ENCODE data around the gene NEDD4L.
"Not testable (repeated sequence)": the region's sequence is repeated elsewhere in the genome, so short reads cannot be mapped to it uniquely, and the experiment has no call there.

Gene NEDD4L

DNA sequence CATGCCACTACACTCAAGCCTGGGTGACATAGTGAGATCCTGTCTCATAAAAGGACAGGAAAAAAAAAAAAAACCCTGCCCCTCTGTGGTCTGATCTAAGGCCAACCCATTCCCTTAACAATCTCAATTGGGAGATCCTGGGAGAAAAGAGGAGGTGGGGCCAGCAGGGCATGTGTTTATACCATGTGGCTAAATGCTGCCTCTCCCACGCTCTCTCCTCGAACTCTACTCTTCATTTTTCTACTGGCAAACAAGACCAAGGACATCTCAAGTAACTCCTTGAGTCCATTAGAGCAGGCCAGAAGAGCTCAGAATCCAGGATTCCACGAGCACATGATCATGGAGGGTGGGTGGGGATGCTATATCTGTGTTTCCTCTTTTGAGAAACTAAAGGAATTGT is 16.7 kb upstream of the NEDD4L start:
- no peak for DNase-seq

DNA sequence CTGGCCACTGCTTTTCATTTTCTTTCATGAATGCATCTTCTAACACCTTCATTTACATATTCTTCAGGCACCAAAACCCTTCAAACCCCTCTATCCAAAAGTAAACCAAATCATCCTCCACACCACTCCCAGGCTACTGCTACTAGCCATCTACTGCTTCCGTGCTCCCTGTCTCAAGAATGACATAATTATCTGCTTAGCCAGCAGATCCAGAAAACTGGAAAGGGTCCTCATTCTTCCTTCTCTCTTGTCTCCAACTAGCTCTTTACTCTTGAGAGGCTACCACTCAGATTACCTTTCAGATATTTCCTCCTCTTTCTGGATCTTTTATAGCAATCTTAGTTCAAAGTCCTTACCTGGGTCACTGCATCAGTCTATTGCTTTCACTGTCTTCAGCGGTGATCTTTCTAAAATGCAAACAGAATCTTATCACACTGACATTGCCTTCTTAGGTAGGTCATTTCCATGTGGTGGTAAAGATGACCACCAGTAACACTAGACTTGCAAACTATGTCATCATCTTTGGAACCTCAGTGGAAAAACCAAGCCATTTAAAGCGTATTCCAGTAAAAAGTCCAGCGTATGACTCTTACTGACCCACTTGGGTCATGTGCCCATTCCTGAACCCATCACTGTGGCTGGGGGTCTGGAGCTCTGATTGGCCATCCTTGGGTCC is 15.8 kb upstream of the NEDD4L start:
- DNase-seq = no peak

DNA sequence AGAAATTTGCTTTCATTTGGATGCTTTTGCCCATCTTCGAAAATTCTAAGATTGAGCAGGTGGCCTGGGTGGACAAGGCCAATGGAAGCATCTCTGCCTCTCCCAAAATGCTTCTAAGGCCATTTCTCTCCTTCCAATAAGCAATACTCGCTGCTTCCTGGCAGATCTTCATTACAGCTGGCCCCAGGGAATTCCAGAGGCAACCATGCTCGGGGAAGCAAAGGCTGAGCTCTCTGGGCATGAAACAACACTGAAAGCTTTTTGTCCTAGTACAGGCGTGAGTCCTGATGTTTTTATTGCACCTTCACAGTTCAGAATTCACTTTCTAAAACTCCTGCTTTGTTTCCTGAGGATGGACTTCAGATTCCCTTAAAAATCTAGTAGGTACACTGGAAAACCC is 11.8 kb upstream of the NEDD4L start:
- no peak for DNase-seq

DNA sequence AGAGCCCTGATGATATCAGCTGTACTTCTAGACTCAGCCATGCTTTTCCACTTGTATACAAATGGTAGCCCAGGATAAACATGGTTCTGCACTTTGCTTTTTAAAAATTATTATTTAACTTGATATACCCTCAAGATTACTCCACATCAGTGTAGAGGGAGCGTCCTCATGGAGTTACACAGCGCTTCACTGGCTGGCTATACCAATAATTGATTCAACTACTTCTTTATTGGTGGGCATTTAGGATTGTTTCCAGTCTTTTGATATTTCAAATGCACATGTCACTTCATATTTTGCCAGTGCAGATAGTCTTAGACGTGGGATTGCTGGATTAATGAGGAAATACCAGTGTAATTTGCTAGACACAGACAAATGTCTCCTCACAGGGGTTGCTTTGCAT is 10.8 kb upstream of the NEDD4L start:
- no peak for DNase-seq

DNA sequence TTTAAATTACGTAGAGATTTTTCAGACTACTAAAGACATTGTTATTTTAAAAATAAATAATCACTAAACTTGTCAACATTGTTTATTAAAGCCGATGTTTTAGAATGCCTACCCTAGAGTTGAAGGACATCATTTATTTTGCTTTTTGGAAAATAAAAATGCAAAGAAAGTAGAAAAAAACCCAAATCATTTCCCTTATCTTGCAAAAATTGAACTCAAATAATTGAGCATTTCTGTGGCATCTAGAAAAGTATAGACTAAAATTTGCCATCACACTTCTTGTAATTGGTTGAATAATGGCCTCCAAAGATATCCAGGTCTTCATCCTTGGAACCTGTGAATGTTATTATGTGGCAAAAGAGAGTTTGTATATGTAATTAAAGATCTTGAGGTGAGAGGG is 9.7 kb upstream of the NEDD4L start:
- no peak for DNase-seq

DNA sequence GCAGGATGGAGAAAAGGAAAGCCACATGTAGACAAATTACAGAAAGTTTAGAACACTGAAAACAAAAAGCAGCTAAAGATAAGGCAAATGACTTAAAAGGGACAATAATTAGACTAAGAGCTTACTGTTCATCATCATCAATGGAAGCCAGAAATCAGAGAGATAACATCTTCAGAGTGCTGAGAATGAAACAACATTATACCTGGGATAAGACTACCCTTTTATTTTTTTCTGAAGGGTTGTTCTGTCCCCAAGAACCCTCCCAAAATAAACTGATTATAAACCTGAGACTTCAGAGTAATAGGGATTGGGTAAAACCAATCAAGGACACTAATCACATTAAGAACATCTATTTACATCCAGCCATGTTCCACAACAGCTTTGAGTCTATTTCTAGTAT is 6.9 kb upstream of the NEDD4L start:
- no peak for DNase-seq

DNA sequence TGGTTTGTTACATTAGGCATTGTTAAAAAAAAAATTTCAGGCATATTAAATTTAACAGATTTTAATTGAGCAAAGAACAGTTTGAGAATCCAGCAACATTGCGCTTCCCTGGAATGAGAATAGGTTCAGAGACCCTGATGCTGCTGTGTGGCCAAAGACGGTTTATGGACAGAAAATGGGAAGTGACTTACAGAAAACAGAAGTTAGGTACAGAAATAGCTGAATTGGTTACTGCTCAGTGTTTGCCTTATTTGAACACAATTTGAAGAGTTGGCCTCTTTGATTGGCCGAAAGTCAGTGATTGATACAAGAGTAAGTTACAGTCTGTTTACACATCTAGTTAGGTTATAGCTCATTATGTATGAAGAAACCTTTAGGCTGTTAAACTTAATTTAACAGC is 6.0 kb upstream of the NEDD4L start:
- no peak for DNase-seq

DNA sequence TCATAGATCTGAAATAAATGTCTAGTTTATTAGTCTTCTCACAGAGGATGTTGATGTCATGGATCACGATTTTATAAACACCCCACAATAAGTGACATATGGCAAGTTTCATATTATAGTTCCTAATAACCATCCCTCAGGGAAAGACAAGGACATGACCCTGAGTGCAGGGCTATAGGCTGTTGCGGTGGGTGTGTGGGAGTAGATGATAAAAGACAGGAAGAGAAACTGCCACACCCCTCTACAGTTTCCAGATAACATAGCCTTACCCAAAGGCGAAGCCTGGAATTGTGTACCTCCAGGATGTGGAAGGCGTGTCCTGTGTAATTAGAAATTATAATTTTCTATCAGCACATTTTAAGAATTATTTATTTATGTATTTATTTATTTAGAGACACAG is 2.4 kb upstream of the NEDD4L start:
- DNase-seq = no peak

DNA sequence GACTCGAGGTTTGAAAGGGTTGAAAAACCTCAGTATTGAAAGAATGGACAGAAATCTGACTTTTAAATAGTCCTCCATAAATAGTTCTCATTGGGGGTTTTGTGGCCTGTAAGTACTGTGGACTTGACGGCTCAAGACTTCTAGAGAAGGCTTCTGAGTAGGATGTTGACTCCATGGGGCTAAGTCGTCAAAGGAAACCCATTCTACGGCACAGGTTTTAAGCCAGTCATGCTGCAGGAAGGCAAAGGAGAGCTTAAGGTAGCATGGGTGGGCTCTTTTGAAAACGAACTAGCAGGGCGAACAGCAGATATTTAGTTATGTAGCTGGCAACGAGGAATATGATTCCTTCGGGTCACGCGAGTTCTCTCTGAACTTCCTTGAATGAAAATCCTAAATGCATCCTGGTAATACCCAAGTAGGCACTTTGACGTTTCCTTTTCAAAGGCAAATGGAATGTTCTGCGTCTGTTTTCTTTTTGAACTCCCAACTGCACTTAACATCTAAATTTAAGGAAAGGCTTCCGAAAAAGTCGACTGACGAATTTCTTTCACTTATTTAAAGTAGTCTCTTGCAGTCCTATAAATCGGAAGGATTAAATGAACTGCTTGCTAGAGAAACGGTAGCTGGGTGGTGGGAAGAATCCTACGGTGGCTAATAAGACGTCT is 1.1 kb upstream of the NEDD4L start:
- no peak for DNase-seq

DNA sequence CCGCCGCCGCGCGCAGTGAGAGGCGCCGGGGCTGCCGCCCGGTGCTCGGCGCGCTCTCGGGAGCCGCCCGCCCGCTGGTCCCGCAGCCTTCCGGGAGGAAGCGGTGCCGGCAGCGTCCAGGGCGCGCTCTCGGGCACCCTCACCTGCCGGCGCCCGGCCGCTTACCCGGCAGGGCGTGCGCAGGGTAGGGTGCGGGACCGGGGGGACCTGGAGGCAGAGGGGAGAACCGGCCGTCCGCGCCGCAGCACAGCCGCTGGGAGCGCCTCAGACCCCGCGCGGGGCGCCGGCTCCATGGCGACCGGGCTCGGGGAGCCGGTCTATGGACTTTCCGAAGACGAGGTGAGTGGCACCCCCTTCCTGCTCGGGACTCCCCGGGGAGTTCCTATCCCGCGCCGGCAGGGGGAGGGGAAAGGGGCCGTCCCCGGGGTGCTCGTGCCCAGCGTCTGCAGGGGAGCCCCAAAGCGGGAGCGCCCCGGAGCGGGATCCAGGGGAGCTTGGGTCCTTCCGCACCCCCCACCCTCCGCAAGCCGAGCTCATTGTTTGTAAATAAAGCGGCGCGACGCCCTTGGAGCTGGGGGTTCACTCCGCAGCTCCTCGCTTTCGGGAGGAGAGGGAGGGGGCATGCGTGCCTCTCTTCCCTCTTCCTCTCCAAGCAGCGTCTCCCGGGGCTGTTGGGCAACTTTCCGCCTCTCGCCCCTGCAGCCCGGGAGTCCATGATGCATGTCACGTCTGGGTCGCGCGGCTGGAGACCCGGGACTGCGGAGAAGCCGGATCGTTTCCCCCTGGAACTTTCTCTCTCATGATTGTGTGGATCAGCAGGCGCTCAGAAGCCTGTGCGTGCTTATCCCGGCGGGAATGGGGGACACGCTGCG is 580 bp downstream of the NEDD4L start:
- no peak for DNase-seq

DNA sequence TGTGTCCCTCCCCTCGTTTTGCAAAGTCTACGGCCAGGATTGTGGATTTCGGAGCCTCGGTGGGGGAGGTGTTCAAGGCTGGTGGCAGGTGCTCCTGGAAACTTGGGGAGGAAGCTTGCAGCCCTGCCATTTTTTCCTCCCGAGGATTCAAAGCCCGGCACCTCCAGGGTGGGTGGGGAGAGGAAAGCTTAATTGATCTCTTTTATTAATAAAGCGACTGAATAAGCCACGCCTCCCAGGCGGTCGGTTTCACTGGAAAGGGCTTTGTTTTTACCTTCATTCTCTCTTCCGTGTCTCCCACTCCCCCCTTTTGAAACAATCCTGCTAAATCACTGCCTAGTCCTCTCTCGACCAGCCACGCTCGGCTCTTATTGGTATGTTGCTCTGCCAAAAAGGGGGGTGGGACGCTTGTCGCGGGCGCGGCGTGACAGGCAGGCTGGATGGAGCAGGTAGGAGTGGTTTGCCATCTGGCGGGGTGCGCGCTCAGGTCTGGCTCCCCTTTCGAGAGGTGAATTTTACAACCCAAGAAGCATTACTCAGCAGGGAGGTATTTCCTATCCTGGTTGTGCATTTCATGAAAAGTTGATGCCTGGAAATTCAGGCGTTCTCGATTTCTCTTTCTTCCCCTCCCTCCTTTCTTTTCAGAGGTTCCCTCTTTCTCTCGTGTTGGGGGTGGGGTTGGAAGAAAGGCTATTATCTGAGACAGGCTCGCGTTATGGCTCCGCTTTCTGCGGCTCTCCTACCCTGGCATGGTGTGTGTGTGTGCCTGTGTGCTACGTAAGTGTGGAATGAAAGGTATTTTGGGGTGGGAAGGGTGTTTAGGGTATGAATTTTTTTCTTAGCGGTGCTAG is 1.4 kb downstream of the NEDD4L start:
- no peak for DNase-seq

DNA sequence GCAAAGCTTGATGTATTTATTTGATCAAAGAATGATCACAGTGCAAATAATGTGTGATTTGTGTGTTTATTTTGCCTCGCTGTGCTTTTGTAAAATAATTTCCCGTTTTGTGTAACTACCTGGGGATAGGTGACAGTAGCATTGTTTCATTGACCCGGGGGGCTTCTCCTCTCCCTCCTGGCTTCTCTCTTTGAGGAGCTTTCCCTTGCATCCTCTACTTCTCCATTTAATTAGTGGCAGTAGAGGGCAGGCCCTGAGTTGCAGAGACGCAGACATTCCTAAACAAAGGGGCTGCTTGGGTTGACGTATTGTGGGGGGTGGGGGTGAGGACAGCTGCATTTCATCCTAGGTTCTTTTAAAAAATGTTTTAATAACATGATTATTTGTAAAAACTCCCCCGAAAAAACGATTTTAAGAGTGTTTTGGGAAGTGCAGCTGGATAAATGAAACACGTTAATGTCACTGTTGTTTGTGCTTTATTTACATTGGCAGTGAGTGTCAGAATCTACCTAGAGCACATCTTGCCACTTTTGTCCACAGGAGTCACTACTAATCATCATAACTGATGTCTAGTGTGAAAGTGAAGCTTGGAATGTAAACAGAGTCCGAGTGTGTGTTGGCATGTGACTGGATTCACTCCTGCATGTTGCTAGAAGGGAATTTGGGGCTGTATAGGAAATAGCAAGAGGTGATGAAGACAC is 2.2 kb downstream of the NEDD4L start:
- no peak for DNase-seq

DNA sequence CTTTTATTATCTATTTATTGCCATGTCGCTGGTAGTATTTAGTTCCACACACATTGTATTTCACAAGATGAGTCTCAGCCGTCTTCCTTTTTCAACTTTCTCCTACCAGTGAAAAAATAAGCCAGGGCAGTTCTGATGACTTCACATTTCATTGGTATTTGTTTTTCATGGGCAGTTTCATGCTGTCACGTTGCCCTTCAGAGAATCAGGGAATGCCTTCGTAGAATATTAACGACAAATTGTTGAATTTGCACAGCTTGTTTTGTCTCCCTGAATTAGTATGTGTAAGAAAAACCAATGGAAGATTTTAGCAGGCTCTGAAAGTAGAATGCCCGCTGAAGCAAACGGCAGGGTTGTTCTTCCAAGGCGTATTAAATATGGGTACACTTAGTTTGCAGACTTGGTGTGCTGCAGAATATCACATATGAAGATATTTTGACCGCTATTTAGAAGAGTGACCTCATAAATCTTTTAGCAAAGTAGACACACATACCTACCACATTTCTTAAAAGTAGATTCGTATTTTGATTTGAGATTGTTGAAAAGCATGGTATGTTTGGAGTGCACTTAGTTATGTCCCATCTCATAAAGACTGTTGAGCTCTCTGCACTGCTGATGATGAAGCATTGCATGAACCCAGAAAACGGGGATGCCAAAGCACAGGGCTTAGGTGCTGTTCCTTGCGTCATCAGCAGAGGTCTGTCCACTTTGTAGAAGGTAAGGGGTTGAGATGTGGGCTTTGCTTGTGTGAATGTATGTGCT is 2.9 kb downstream of the NEDD4L start:
- no peak for DNase-seq

DNA sequence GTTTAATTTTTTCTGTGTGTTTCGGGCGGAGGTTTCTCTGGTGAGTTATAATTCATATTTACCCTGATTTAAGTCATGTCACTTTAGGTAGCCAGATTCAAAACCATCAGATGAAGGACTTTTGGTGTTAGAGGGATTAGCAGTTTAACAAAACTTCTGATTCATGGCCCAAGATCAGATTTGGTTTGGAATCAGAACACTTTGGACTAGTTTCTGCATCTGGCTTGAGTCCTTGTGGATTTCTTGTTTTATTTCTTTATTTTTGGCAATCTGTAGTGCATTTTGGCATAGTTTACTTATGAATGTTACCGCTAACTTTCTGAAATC is 3.5 kb downstream of the NEDD4L start:
- DNase-seq = no peak

DNA sequence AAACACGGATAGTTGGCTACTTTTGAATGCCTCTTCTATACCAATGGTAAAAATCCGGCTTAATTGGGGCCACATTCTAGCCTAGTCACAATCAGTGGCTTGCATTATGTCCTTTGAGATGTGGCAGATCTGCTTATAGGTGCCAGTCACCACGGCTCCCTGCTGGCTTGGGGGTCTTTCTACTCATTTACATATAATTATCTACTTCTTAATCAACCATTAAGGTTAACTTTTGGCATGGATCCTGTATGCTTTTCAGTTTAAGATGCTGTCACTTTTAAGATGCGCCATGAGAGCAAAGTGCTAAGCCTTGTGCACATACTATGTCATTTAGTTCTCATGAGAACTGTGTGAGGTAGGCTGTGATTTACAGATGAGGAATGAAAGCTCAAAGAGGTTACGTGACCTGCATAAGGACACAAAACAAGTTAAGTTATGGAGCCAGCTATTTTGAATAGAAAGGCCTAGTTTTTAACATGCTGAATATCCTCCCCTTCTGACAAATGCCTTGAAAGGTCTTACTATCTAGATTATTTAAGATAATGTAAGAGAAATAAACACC is 4.1 kb downstream of the NEDD4L start:
- no peak for DNase-seq

DNA sequence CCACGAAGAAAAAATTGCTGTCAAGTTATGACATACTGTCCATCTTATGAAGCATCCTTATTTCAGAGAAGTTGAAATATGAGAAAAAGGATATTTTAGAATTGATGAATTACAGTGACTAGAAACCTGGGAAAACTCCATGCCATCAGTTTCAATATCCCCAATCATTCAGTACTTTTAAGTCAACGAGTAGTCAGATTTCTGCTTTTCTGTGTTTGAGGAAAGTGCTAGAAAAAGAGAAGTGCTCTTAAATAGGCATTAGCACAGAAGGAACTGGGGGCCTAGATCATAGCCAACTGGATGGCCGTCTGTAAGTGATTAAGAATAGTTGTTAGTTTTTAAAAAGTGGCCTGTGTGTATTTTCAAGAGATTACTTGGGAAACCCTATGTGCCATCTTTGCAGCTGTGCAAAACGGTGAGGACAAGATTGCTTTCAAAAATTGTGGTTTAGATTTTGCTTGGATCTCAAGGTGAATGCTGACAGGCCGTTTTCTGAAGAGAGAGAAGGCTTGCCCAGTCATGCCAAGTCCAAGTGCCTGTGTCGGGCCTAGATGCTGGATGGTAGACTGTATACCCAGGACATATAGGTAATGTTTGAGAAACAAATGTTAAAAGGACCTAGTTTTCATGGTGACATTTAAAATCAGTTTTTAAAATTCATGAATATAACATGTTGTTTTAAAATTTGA is 5.1 kb downstream of the NEDD4L start:
- DNase-seq = no peak

DNA sequence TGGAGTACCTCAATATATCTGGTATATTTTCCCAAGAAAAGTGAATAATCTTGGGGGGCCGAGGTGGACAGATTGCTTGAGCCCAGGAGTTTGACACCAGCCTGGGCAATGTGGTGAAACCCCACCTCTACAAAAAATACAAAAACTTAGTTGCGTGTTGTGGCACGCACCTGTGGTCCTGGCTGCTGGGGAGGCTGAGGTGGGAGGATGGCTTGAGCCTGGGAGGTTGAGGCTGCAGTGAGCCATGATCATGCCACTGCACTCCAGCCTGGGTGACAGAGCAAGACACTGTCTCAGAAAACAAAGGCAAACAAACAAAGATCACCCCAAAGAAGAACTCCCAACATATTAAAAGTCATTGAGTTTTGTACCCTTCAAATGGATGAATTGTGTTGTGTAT is 6.9 kb downstream of the NEDD4L start:
- not testable (repeated sequence) for DNase-seq

DNA sequence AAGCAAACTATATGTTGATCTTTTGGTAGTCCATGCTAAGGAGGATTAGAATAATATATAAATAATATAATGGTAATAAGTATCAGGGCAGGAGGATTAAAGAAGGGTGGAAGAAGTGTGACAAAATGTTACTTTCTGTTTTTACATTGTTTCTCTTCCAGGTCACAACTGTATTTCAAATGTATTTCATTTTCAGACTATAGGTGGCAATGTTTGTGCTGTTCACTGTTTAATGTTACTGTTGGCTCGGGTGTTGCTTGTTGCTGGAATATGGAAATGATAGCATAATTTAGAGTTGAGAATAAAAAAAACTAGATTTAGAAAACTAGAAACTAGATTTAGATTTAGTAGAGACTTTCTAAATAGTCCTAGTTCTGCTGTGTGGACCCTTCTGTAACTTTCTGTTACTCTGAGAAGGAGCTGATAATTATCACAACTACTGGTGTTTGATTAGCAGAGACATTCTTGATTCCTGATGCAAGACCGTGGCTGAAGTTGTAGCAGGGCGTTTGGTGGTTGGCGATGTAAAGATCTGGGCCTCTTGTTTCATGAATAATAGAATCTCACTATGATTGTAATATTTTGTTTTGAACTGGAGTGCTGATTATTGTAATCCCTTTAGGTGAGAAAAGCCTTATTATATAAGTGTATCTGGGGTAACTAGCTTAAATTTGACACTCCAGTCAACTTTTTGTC is 7.9 kb downstream of the NEDD4L start:
- no peak for DNase-seq

DNA sequence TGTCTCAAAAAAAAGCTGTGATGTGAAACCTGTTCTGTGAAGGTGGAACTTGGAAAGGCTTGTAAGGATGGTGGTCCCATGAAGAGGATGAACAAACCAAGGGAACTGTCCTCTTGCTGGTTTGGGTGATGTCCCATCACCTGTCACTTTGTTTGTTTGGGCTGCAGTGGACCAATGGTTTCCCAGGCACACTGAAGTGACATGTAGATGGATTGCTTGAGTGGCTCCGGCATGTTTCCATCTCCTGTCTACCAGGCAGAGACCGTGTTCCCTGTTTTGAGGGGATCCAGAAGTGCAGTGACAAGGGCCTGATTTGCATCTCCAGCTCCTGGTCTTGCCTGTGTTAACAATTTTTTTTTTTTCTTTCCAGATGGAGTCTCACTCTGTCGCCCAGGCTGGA is 8.9 kb downstream of the NEDD4L start:
- no peak for DNase-seq
